HepG2 (cell line): ENCODE measurements around the gene CRLF1. TPM values are rescaled to one million over a fixed set of nuclear protein-coding genes. Genes with fewer than 3 reads are reported as not detected.

Experiments
- ATAC-seq: fragments of 200-7000 bp; cut with Tn5 transposase; 3 replicates; pipeline ENCODE4 v1.9.1; 2020; ENCODE audit warnings: mild to moderate bottlenecking, moderate library complexity
- BruUV-seq: library from RNA; stranded (reverse); fragments of 400-500 nt; replicated peaks from 2 replicates; lab custom pipeline; 2021; lab: Mats Ljungman, UMichigan
- CTCF ChIA-PET: fragments of 300-600 bp; formaldehyde crosslinking; extraction: SDS; loops from one replicate; lab custom pipeline; 2021; ENCODE audit warnings: low total read pairs, inconsistent platforms, low intra/inter-chr PET ratio; lab: Yijun Ruan, JAX
- POLR2A ChIA-PET: fragments of 350-600 bp; sonication (Branson Sonifier 250); formaldehyde crosslinking; loops from one replicate; lab custom pipeline; 2020; ENCODE audit warnings: antibody characterized with exemption, inconsistent platforms; lab: Yijun Ruan, JAX
- DNase-seq: peaks from one replicate; pipeline ENCODE4 v3.0.0-alpha.2; 2015; ENCODE audit warnings: low spot score
- FAIRE-seq: peaks from 3 replicates; lab custom pipeline; 2011; peaks lifted over from hg19 to GRCh38; lab: Jason Lieb, UNC
- H2AFZ ChIP-seq: one replicate; pipeline ENCODE4 v1.6.1; 2011; ENCODE audit warnings: low read length, inconsistent platforms
- H3K27ac ChIP-seq: fragments of 300-600 bp; 3 replicates; pipeline ENCODE4 v1.8.0; 2011; ENCODE audit warnings: mixed run types, mild to moderate bottlenecking, mixed read lengths, low read length, inconsistent platforms; ENCODE audit not compliant: insufficient read depth; ENCODE audit errors: extremely low read length
- H3K27me3 ChIP-seq, 2 experiments: fragments of 200-600 bp in 1 of 2; 2 replicates in 1 of 2; 3 replicates in 1 of 2; pipeline versions ENCODE4 v1.6.0 to v1.8.0; 2011; ENCODE audit warnings: low read length in 2 of 2, mild to moderate bottlenecking in 2 of 2, moderate library complexity in 2 of 2, inconsistent platforms in 1 of 2; ENCODE audit not compliant: insufficient read depth in 2 of 2, control insufficient read depth in 1 of 2
- H3K36me3 ChIP-seq, 2 experiments: fragments of 200-600 bp in 1 of 2; replicated peaks in 1 of 2; 2 replicates in 1 of 2; 3 replicates in 1 of 2; pipeline versions ENCODE4 v1.5.1 to v1.8.0; 2011; ENCODE audit warnings: low read length in 2 of 2, inconsistent platforms in 1 of 2; ENCODE audit not compliant: insufficient read depth in 2 of 2, control insufficient read depth in 1 of 2
- H3K4me1 ChIP-seq: 2 replicates; pipeline ENCODE4 v1.5.1; 2012; ENCODE audit warnings: low read length, inconsistent platforms; ENCODE audit not compliant: insufficient read depth
- H3K4me2 ChIP-seq: 2 replicates; pipeline ENCODE4 v1.6.0; 2011; ENCODE audit warnings: low read depth, low read length, inconsistent platforms
- H3K4me3 ChIP-seq, 3 experiments: fragments of 200-600 bp in 1 of 3; sonication (generic), shearing (Covaris generic) in 1 of 3; replicated peaks in 1 of 3; 2 replicates each; pipeline ENCODE4 v1.5.1; 2011 to 2016; ENCODE audit warnings: low read length in 3 of 3, inconsistent platforms in 2 of 3, low read depth in 2 of 3, mild to moderate bottlenecking in 2 of 3, control low read depth in 1 of 3, mixed read lengths in 1 of 3; ENCODE audit not compliant: insufficient read depth in 1 of 3
- H3K79me2 ChIP-seq: one replicate; pipeline ENCODE4 v1.6.1; 2011; ENCODE audit warnings: low read length, inconsistent platforms; ENCODE audit not compliant: insufficient read depth
- H3K9ac ChIP-seq: 2 replicates; pipeline ENCODE4 v1.6.0; 2011; ENCODE audit warnings: mild to moderate bottlenecking, low read depth, low read length, inconsistent platforms; ENCODE audit not compliant: insufficient read depth
- H3K9me3 ChIP-seq: 2 replicates; pipeline ENCODE4 v1.5.1; 2012; ENCODE audit warnings: mild to moderate bottlenecking, low read length
- H4K20me1 ChIP-seq: 2 replicates; pipeline ENCODE4 v1.6.0; 2011; ENCODE audit warnings: inconsistent platforms, mild to moderate bottlenecking, low read length, moderate library complexity; ENCODE audit not compliant: insufficient read depth
- CHD4 ChIP-seq: fragments of 200-600 bp; sonication (generic); IDR thresholded peaks from 2 replicates; pipeline ENCODE4 v1.7.0; 2017; ENCODE audit warnings: mild to moderate bottlenecking, low read length, borderline replicate concordance
- ERF ChIP-seq: IDR thresholded peaks from 2 replicates; pipeline ENCODE4 v1.6.1; 2018; ENCODE audit warnings: missing biosample characterization, missing genetic modification reagents
- GATAD1 ChIP-seq: IDR thresholded peaks from 2 replicates; pipeline ENCODE4 v1.6.1; 2016; ENCODE audit warnings: missing genetic modification reagents, missing compliant biosample characterization
- HBP1 ChIP-seq: IDR thresholded peaks from 2 replicates; pipeline ENCODE4 v1.6.1; 2016; ENCODE audit warnings: low read depth, control low read depth
- LRRFIP1 ChIP-seq: sonication (generic); formaldehyde crosslinking; conservative IDR thresholded peaks from 2 replicates; pipeline ENCODE4 v1.4.0; 2020; ENCODE audit warnings: missing genetic modification reagents
- NPAS2 ChIP-seq: sonication (generic); formaldehyde crosslinking; IDR thresholded peaks from 2 replicates; pipeline ENCODE4 v1.8.0; 2022; ENCODE audit warnings: mild to moderate bottlenecking, missing genetic modification reagents, borderline replicate concordance
- RAD51 ChIP-seq: fragments of 450-650 bp; IDR thresholded peaks from 2 replicates; pipeline ENCODE4 v1.6.1; 2016; ENCODE audit warnings: borderline replicate concordance
- RORA ChIP-seq: sonication (generic); formaldehyde crosslinking; IDR thresholded peaks from 2 replicates; pipeline ENCODE4 v1.5.0; 2020; ENCODE audit warnings: mild to moderate bottlenecking, missing genetic modification reagents, moderate library complexity
- SAFB2 ChIP-seq: sonication (generic); formaldehyde crosslinking; IDR thresholded peaks from 2 replicates; pipeline ENCODE4 v1.5.1; 2020; ENCODE audit warnings: missing genetic modification reagents, low read depth, mild to moderate bottlenecking, borderline replicate concordance
- ZFX ChIP-seq: sonication (generic); formaldehyde crosslinking; IDR thresholded peaks from 2 replicates; pipeline ENCODE4 v1.4.0; 2020; ENCODE audit warnings: mild to moderate bottlenecking, low read depth, missing genetic modification reagents, moderate library complexity
- ZMYM2 ChIP-seq: sonication (generic); formaldehyde crosslinking; IDR thresholded peaks from 2 replicates; pipeline ENCODE4 v1.8.0; 2022; ENCODE audit warnings: mild to moderate bottlenecking, missing genetic modification reagents
- ZNF224 ChIP-seq: sonication (generic); formaldehyde crosslinking; IDR thresholded peaks from 2 replicates; pipeline ENCODE4 v1.5.0; 2020; ENCODE audit warnings: mild to moderate bottlenecking, missing genetic modification reagents
- ZNF33A ChIP-seq: sonication (generic); formaldehyde crosslinking; IDR thresholded peaks from 2 replicates; pipeline ENCODE4 v1.5.1; 2020; ENCODE audit warnings: missing genetic modification reagents, mild to moderate bottlenecking, moderate library complexity, borderline replicate concordance
- ZNF879 ChIP-seq: sonication (generic); formaldehyde crosslinking; IDR thresholded peaks from 2 replicates; pipeline ENCODE4 v1.8.1; 2023; ENCODE audit warnings: missing genetic modification reagents
- WGBS: methylation state at CpG from one replicate; pipeline ENCODE4 v1.1.6; 2017; ENCODE audit warnings: low lambda C conversion rate; 5-methylcytosine and 5-hydroxymethylcytosine counted together
- in situ Hi-C: cut with HindIII; loops from 2 replicates; pipeline ENCODE4 v1.10.0; 2017; ENCODE audit warnings: low pct_unique_long_range_greater_than_20kb; ENCODE audit not compliant: extremely low pct_ligation_motif_present
- intact Hi-C: fragments of 100-400 bp; cut with micrococcal nuclease; formaldehyde crosslinking; loops from one replicate; pipeline ENCODE4 v1.10.0; 2022; ENCODE audit not compliant: unreplicated experiment
- polyA plus RNA-seq, 8 experiments: library from polyadenylated mRNA; depleted of rRNA in 3 of 8; stranded (reverse) in 7 of 8; unstranded in 1 of 8; fragments of >200 nt; fragmentation: Illumina TruSeq in 4 of 8; extraction: Trizol in 4 of 8; gene quantifications; 2 replicates each; pipeline versions ENCODE4 v1.2.1 to v1.2.3, GENCODE V29; 2011 to 2016; ENCODE audit warnings: low read depth in 4 of 8, missing spikeins in 1 of 8, mixed read lengths in 1 of 8; ENCODE audit not compliant: insufficient read depth in 1 of 8
- total RNA-seq, 5 experiments: library from RNA; depleted of rRNA; stranded (reverse); fragments of >200 nt; fragmentation: Illumina TruSeq; extraction: Trizol; gene quantifications; 2 replicates each; pipeline ENCODE4 v1.2.3, GENCODE V29; 2016; ENCODE audit warnings: low read depth in 1 of 5
- TF ChIP-seq, protein P1 (sequence below): IDR thresholded peaks from 2 replicates; pipeline ENCODE4 v1.6.1; 2016; ENCODE audit warnings: low read depth, borderline replicate concordance

CRLF1 gene
- total and polyA plus RNA-seq, 2 of the 13 experiments (the other 11 are each of a cell fraction or from before 2014, with no cell fraction given) = 217 to 296 TPM

DNA sequence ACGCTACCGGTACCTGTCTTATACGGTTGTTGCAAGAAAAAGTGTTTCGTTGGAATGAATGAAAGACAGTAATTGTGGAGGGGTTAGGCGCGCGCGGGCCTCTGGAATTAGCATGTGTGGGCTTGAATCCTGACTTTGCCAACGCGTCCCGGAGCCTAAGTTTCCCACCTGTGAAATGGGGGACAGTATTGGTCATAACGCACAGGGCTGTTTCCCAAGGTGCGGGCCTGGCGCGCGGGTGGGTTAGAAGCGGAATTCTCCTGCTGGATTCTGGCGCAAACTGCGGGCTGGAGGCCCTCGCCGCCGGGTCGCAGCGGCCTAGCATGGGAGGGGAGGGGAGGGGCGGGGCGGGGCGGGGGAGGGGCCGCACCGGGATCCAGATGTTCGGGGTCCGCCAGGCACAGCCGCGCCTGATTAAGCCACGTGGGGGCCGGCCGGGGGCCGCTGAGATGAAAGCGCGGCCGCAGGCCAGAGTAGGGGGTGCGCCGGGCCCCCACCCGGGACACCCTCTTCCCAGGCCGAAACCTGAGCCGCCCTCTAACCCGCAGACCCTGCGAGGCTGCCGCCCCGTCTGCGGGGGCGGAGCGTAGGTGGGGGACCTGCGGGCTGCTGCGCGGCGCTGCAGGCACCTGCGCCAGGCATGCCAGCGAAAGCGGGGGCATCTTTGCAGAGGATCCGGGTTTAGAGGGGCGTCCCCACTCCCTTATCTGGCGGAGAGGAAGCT lies 4.9 kb upstream of the CRLF1 start (continued):
- TF ChIP-seq SAFB2 (CRISPR knock-in tag) (no peak), RORA (CRISPR knock-in tag) (no peak), ERF (CRISPR knock-in tag) (no peak), CHD4 (0 out of 2 replicates have a peak, but pooled peaks have one; percentile 16), HBP1 (CRISPR knock-in tag) (0 out of 2 replicates have a peak, but pooled peaks have one; percentile 0), ZMYM2 (CRISPR knock-in tag) (no peak), RAD51 (no peak), ZFX (CRISPR knock-in tag) (peak; percentile 27)

DNA sequence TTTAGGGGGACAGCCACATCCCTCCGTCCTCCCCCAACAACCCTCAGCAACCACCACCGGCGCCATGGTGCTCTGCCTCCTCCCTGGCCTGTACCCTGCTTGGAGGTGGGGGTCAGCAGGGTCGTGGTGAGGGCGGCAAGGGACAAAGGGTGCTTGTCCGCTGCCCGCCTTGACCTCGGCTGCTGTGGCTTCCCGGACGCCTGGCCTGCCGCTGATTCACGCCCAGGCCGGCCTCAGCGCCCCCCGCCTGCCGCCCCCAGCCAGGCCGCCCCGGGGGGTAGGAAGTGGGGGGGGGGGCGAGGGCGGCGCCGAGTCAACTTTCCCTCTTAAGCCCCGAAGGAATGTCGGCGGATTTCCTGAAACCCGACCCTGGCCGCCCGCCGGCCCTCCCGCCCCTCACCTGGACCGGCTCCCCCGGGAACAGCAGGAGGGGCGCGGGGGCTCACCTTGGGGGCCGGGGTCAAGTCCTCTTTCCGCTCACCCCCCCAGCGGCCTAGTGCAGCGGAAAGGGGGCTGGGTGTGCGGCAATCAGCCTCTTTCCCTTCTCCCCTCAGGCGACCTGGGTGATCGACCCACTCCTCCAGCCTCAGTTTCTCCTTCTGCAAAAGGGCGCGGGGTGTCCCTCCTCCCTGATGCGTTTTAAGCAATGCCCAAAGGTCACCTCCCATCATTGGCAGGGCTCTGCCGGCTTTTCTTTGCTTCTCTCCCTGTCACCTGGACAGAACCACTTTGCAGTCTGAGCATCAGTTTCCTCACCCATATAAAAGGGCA lies 4.1 kb upstream of the CRLF1 start:
- ChIA-PET CTCF (no interaction called here), POLR2A (interaction anchor here (0.9 to 1.7 kb wide), 2 partner anchors 22 to 39 kb away, joined by 5 to 14 read pairs; partner anchors contain the start of genes REX1BD and UBA52)
- peaks cover 0 to 7% of the 10 kb centered on the region in 2 experiments; a peak in 2 of 5 replicates for H3K27me3 ChIP-seq
- no TSS peak for BruUV-seq
- H3K4me1 ChIP-seq = peaks cover 53% of the 10 kb centered on the region
- ATAC-seq = peak; percentile 56
- peak overlapping the region; percentile 84 for H3K27ac ChIP-seq
- peak overlapping the region; percentile 61 for H3K9ac ChIP-seq
- no peaks in the 10 kb centered on the region for H4K20me1 ChIP-seq
- H3K4me2 ChIP-seq = peak overlapping the region; percentile 100
- FAIRE-seq = no peak
- peak overlapping the region; percentile 48 to 75 (median 68) for H3K4me3 ChIP-seq
- peaks cover 1% of the 10 kb centered on the region for H3K79me2 ChIP-seq
- intact Hi-C loops (no loop called here), in situ Hi-C loops (no loop called here)
- peak; percentile 85 for DNase-seq
- WGBS = 0% methylated on average over 9 of the region's 45 CpGs
- H2AFZ ChIP-seq = no peak overlapping the region
- H3K36me3 ChIP-seq = no peaks in the 10 kb centered on the region
- H3K9me3 ChIP-seq = no peaks in the 10 kb centered on the region
- TF ChIP-seq ZNF33A (CRISPR knock-in tag) = no peak
- no peak for TF ChIP-seq ZNF879
- no peak for TF ChIP-seq ZNF224 (CRISPR knock-in tag)
- no peak for TF ChIP-seq NPAS2 (CRISPR knock-in tag)
- TF ChIP-seq GATAD1 = peak; percentile 48
- no peak for TF ChIP-seq LRRFIP1 (CRISPR knock-in tag)
- TF ChIP-seq, protein P1, sequence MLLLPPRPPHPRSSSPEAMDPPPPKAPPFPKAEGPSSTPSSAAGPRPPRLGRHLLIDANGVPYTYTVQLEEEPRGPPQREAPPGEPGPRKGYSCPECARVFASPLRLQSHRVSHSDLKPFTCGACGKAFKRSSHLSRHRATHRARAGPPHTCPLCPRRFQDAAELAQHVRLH (CRISPR knock-in tag) = peak; percentile 58; the same call in 1 of the 2 replicates
